22Rv1 (cell line): ENCODE results near the gene KCTD2.

Source experiments
- H3K27ac ChIP-seq: fragments of 450-650 bp; 2 replicates; pipeline ENCODE4 v1.5.1; 2017
- CTCF ChIP-seq: fragments of 450-650 bp; IDR thresholded peaks from 2 replicates; pipeline ENCODE4 v1.5.1; 2017; ENCODE audit warnings: mild to moderate bottlenecking
- ZFX ChIP-seq: fragments of 450-650 bp; IDR thresholded peaks from 2 replicates; pipeline ENCODE4 v1.6.1; 2017; ENCODE audit warnings: antibody characterized with exemption, borderline replicate concordance

Gene KCTD2

GRCh38 chr17:75077072-75077495, 30.1 kb downstream of the KCTD2 start:
- peak overlapping the region; percentile 67 for H3K27ac ChIP-seq
- TF ChIP-seq ZFX = no peak
- TF ChIP-seq CTCF = no peak

GRCh38 chr17:75077496-75078283, 30.7 kb downstream of the KCTD2 start:
- H3K27ac ChIP-seq = peak overlapping the region; percentile 67
- TF ChIP-seq ZFX (no peak), CTCF (peak; percentile 62)

- TF ChIP-seq CTCF (no peak), ZFX (no peak)
- peak overlapping the region; percentile 67 for H3K27ac ChIP-seq
Measured at GRCh38 chr17:75078284-75079022, 31.4 kb downstream of the KCTD2 start.

- no peak overlapping the region for H3K27ac ChIP-seq
- TF ChIP-seq ZFX (no peak), CTCF (no peak)
Measured at GRCh38 chr17:75079023-75079373, 32.0 kb downstream of the KCTD2 start.

GRCh38 chr17:75081611-75082540, 34.9 kb downstream of the KCTD2 start:
- H3K27ac ChIP-seq = no peak overlapping the region
- TF ChIP-seq CTCF (no peak), ZFX (no peak)

- no peak overlapping the region for H3K27ac ChIP-seq
- TF ChIP-seq CTCF (no peak), ZFX (no peak)
Measured at GRCh38 chr17:75082683-75083082, 35.7 kb downstream of the KCTD2 start.
